ENCODE data around the gene CD82. TPM values are rescaled to one million over a fixed set of nuclear protein-coding genes. Genes with fewer than 3 reads are reported as not detected.

CD82 gene
- total and polyA plus RNA-seq, 11 donors: 20.1 to 76.2 (median 37.3) TPM

DNA sequence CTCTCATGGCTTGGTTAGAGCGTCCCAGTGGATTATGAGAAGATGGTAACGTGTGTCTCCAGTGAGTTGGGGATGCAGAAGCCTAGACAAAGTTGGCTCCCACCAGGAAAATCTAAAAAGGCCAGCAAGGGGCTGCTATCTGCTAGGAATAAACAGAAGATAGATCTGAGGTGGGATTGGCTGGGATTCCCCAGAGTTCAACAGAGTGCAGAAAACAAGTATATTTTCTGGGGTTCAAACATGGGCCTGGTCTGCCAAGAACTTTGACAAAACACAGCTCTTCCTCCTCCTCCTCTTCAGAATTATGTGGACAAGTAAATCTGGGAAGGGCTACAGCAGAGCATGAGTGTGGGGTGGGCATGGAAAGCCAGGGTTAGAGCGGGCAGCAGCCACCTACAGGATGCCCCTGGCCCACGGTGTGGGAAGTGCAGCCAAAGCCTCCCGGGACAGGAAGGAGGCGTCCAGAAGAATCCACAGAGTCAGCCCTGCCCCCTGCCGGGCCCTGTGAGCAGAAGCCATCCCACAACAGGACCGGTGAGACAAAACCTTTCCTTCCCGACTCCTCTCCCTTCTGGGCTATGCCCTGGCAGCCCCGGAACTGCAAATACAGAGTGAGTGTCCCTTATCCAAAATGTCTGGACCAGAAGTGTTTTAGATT lies 67.1 kb downstream of the CD82 start:
- intact Hi-C loops (cut with DNase I): loop anchor here in 6 of 10 donors (2.0 to 10.0 kb wide), 7 partner anchors 68 to 142 kb away; partner anchors contain the start of gene TSPAN18 (in 2 of the 6)
- 39 to 50% (median 43%) methylated on average over 10 of the region's 10 CpGs for whole genome bisulfite sequencing, 4 donors
- DNase-seq (peak in 4 of 5 donors; percentile 52 to 65 (median 56)), ATAC-seq (peak in 3 of 4 donors; percentile 40 to 63 (median 55))
- H3K9me3 ChIP-seq: no peaks in the 10 kb centered on the region
- H3K36me3 ChIP-seq: no peaks in the 10 kb centered on the region
- H3K4me3 ChIP-seq: peak overlapping the region in 1 of 12 donors; percentile 18
- H3K27ac ChIP-seq: peak overlapping the region in 9 of 12 donors; percentile 20 to 70 (median 52)
- H3K27me3 ChIP-seq: no peaks in the 10 kb centered on the region
- H3K4me1 ChIP-seq: peaks cover 10 to 60% (median 39%) of the 10 kb centered on the region in 12 donors
- no peak for TF ChIP-seq POLR2A (IDR thresholded peaks at IDR 0.05)
- TF ChIP-seq, protein P1, sequence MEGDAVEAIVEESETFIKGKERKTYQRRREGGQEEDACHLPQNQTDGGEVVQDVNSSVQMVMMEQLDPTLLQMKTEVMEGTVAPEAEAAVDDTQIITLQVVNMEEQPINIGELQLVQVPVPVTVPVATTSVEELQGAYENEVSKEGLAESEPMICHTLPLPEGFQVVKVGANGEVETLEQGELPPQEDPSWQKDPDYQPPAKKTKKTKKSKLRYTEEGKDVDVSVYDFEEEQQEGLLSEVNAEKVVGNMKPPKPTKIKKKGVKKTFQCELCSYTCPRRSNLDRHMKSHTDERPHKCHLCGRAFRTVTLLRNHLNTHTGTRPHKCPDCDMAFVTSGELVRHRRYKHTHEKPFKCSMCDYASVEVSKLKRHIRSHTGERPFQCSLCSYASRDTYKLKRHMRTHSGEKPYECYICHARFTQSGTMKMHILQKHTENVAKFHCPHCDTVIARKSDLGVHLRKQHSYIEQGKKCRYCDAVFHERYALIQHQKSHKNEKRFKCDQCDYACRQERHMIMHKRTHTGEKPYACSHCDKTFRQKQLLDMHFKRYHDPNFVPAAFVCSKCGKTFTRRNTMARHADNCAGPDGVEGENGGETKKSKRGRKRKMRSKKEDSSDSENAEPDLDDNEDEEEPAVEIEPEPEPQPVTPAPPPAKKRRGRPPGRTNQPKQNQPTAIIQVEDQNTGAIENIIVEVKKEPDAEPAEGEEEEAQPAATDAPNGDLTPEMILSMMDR (IDR thresholded peaks at IDR 0.05): peak; percentile 32 to 59 (median 49)

DNA sequence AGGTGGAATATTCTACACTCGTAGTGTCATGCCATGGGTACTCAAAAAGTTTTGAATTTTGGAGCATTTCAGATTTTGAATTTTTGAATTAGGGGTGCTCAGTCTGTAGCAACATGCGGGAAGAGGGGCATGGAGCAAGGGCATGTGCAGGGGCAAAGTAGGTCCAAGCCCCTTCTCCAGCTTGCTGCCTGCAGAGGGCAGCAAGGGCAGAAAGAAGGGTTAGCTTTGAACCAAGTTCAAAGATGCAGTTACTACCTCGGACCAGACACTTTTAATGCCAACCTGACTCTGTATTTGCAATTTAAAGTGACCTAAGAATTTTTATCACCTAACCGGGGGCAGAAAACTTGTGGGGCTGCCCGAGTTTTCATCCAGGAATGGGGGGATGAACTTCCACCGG lies 68.2 kb downstream of the CD82 start:
- H3K27me3 ChIP-seq: no peaks in the 10 kb centered on the region
- no peaks in the 10 kb centered on the region for H3K36me3 ChIP-seq
- no peaks in the 10 kb centered on the region for H3K9me3 ChIP-seq
- H3K4me3 ChIP-seq: no peak overlapping the region
- DNase-seq (peak in 1 of 5 donors; percentile 12), ATAC-seq (peak in 2 of 4 donors; percentile 38 to 39)
- intact Hi-C loops (cut with DNase I): loop anchor here in 6 of 10 donors (2.0 to 10.0 kb wide), 8 partner anchors 67 to 141 kb away; partner anchors contain the start of gene TSPAN18 (in 3 of the 6)
- H3K27ac ChIP-seq: no peak overlapping the region
- TF ChIP-seq, protein P1 (IDR thresholded peaks at IDR 0.05): peak in 9 of 12 donors; percentile 23 to 52 (median 35)
- no peak for TF ChIP-seq POLR2A (IDR thresholded peaks at IDR 0.05)
- H3K4me1 ChIP-seq: peaks cover 7 to 50% (median 30%) of the 10 kb centered on the region in 12 donors
- 58 to 68% (median 63%) methylated on average over 6 of the region's 6 CpGs for WGBS, 4 donors

DNA sequence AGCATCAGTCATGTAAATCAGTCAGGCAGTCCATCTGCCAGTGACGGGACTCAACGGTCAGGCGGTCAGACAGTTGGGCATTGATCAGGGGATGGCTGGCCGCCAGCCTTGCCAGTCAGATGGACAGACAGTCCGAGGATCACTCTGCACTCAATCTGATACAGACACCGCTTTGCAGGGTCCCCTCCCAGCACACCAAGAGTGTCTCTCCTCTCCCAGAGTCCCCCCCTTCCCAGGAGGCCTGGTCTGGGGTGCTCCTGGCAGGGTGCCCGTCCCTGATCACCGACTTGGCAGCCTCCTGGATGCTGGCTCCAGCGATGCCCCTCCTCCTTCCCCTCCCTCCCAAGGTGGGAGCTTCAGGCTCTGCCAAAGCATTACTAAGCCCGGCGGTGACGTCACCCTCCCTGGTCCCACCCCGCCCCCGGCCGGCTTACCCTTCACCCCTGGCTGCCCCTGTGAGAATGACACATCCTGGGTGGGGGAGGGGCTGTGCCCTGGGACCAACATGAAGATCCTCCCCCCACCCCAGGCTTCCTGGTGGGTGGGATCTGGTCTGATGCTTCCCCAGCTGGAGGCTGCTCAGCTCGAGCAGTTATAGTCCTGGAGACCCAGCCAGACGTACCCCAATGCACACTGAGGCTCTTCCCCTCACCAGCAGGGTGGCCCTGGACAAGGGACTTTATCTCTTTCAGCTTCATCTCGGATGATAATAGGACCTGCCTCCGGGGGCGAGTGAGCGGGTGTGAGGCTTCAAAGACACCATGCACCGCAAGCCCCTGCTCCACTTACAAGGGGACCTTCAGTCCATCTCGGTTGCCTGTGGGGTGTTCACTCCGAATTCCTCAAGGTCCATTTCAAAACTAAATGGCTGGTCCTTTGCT lies 69.2 kb downstream of the CD82 start:
- Histone ChIP-seq H3K4me1 (peaks cover 7 to 40% (median 29%) of the 10 kb centered on the region in 12 donors), H3K27ac (peak overlapping the region in 2 of 12 donors; percentile 10 to 15)

More for the DNA sequence above, 69.2 kb downstream of the CD82 start:
- H3K9me3 ChIP-seq: no peaks in the 10 kb centered on the region
- peak overlapping the region in 2 of 12 donors; percentile 2 to 24 for H3K4me3 ChIP-seq
- H3K27me3 ChIP-seq: no peaks in the 10 kb centered on the region
- H3K36me3 ChIP-seq: no peaks in the 10 kb centered on the region
- ATAC-seq (peak; percentile 72 to 88 (median 80)), DNase-seq (peak; percentile 79 to 92 (median 82))
- 20 to 29% (median 25%) methylated on average over 11 to 24 of the region's 24 CpGs for WGBS, 4 donors
- no peak for TF ChIP-seq POLR2A (IDR thresholded peaks at IDR 0.05)
- TF ChIP-seq, protein P1 (IDR thresholded peaks at IDR 0.05): peak in 1 of 12 donors; percentile 14
- intact Hi-C loops (cut with DNase I): loop anchor here in 6 of 10 donors (2.0 to 10.0 kb wide), 6 partner anchors 68 to 133 kb away; partner anchors contain the start of gene TSPAN18 (in 3 of the 6)
